IPS DF 6.9 (cell line): Measurements from ENCODE around the gene TEAD1.

Experiments
- DNase-seq: peaks from one replicate; pipeline ENCODE4 v3.0.0-alpha.2; 2013; ENCODE audit warnings: low read depth, low spot score
- H3K27ac ChIP-seq: one replicate; pipeline ENCODE4 v1.5.1; 2013; ENCODE audit warnings: low read length, control low read depth
- H3K27me3 ChIP-seq: 2 replicates; pipeline ENCODE4 v1.6.1; 2013; ENCODE audit warnings: mild to moderate bottlenecking, low read length; ENCODE audit not compliant: control insufficient read depth, insufficient read depth
- H3K36me3 ChIP-seq: 2 replicates; pipeline ENCODE4 v1.6.1; 2013; ENCODE audit warnings: low read length; ENCODE audit not compliant: control insufficient read depth, insufficient read depth
- H3K4me1 ChIP-seq: 2 replicates; pipeline ENCODE4 v1.6.1; 2013; ENCODE audit warnings: low read length; ENCODE audit not compliant: control insufficient read depth, insufficient read depth
- H3K4me3 ChIP-seq: 2 replicates; pipeline ENCODE4 v1.5.1; 2013; ENCODE audit warnings: mild to moderate bottlenecking, low read length
- H3K9me3 ChIP-seq: 2 replicates; pipeline ENCODE4 v1.6.1; 2013; ENCODE audit warnings: low read length, inconsistent platforms; ENCODE audit not compliant: control insufficient read depth, insufficient read depth
- WGBS: extraction: QIAGEN DNeasy Blood & Tissue Kit; methylation state at CpG from one replicate; pipeline ENCODE4 v1.1.7; 2013; ENCODE audit warnings: mixed read lengths, missing lambda C conversion rate; ENCODE audit not compliant: insufficient read length, insufficient coverage; 5-methylcytosine and 5-hydroxymethylcytosine counted together

TEAD1 gene

GRCh38 chr11:12951376-12951775, 277.2 kb downstream of the TEAD1 start:
- H3K27me3 ChIP-seq, result no peaks in the 10 kb centered on the region
- WGBS, result no CpG with 5 or more reads among the region's 1 CpG

GRCh38 chr11:12952094-12952493, 277.9 kb downstream of the TEAD1 start:
- no peak overlapping the region for H3K4me3 ChIP-seq
- H3K9me3 ChIP-seq, result no peaks in the 10 kb centered on the region
- H3K36me3 ChIP-seq, result no peaks in the 10 kb centered on the region
- H3K27ac ChIP-seq, result no peak overlapping the region
- no peak for DNase-seq
- no peaks in the 10 kb centered on the region for H3K4me1 ChIP-seq
- H3K27me3 ChIP-seq, result no peaks in the 10 kb centered on the region

More at GRCh38 chr11:12951376-12951775, 277.2 kb downstream of the TEAD1 start:
- DNase-seq, result no peak
- Histone ChIP-seq H3K9me3 (no peaks in the 10 kb centered on the region), H3K27ac (no peak overlapping the region), H3K36me3 (no peaks in the 10 kb centered on the region), H3K4me1 (no peaks in the 10 kb centered on the region), H3K4me3 (no peak overlapping the region)

DNA sequence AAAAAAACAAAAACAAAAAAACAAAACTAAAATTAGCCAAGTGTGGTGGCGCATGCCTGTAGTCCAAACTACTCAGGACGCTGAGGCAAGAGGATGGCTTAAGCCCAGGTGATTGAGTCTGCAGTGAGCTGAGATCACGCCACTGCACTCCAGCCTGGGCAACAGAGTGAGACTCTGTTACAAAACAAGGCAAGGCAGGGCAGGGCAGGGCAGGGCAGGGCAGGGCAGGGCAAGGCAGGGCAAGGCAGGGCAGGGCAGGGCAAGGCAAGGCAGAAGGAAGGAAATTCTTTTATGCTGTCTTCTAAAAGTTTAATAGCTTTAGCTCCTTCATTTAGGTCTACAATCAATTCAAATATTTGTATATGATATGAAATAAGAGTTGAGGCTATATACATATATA, 284.8 kb downstream of the TEAD1 start:
- DNase-seq, result no peak
- Histone ChIP-seq H3K4me3 (no peak overlapping the region), H3K36me3 (no peaks in the 10 kb centered on the region), H3K27me3 (no peaks in the 10 kb centered on the region), H3K4me1 (0 out of 2 replicates have a peak, but pooled peaks cover 1% of the 10 kb centered on the region), H3K9me3 (no peaks in the 10 kb centered on the region), H3K27ac (no peak overlapping the region)
- no CpG with 5 or more reads among the region's 3 CpGs for WGBS

DNA sequence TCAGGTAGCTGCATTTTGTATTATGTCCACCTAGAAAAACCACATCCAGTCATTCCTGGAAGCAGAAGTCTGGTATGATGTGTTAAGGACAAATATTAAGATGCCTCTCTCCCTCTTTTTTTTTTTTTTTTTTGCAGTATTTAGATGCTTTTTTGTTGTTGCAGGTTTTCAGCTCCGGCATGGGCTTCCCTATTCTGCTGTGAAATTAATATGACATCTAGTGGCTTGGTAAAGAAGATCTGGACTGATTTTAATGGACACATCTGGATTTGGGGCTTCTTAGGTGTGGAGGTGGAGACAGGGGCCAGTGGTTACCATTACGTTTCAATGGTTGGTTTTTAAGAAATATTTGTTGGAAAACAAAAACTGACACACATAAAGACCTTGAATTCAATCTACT, 287.4 kb downstream of the TEAD1 start:
- no CpG with 5 or more reads among the region's 2 CpGs for WGBS
- 0 out of 2 replicates have a peak, but pooled peaks cover 1% of the 10 kb centered on the region for H3K4me1 ChIP-seq
- no peaks in the 10 kb centered on the region for H3K36me3 ChIP-seq
- H3K27ac ChIP-seq, result no peak overlapping the region
- no peak for DNase-seq
- H3K9me3 ChIP-seq, result no peaks in the 10 kb centered on the region
- no peak overlapping the region for H3K4me3 ChIP-seq
- H3K27me3 ChIP-seq, result no peaks in the 10 kb centered on the region

GRCh38 chr11:12962306-12962705, 288.1 kb downstream of the TEAD1 start:
- Histone ChIP-seq H3K36me3 (no peaks in the 10 kb centered on the region), H3K9me3 (no peaks in the 10 kb centered on the region), H3K27me3 (no peaks in the 10 kb centered on the region), H3K27ac (no peak overlapping the region), H3K4me1 (0 out of 2 replicates have a peak, but pooled peaks cover 1% of the 10 kb centered on the region), H3K4me3 (no peak overlapping the region)
- no peak for DNase-seq
- WGBS, result no CpG with 5 or more reads among the region's 10 CpGs

GRCh38 chr11:12963051-12963450, 288.8 kb downstream of the TEAD1 start:
- WGBS, result no CpG with 5 or more reads among the region's 5 CpGs
- Histone ChIP-seq H3K9me3 (no peaks in the 10 kb centered on the region), H3K27ac (no peak overlapping the region), H3K4me3 (no peak overlapping the region), H3K4me1 (0 out of 2 replicates have a peak, but pooled peaks cover 1% of the 10 kb centered on the region), H3K36me3 (no peaks in the 10 kb centered on the region), H3K27me3 (no peaks in the 10 kb centered on the region)
- DNase-seq, result no peak

DNA sequence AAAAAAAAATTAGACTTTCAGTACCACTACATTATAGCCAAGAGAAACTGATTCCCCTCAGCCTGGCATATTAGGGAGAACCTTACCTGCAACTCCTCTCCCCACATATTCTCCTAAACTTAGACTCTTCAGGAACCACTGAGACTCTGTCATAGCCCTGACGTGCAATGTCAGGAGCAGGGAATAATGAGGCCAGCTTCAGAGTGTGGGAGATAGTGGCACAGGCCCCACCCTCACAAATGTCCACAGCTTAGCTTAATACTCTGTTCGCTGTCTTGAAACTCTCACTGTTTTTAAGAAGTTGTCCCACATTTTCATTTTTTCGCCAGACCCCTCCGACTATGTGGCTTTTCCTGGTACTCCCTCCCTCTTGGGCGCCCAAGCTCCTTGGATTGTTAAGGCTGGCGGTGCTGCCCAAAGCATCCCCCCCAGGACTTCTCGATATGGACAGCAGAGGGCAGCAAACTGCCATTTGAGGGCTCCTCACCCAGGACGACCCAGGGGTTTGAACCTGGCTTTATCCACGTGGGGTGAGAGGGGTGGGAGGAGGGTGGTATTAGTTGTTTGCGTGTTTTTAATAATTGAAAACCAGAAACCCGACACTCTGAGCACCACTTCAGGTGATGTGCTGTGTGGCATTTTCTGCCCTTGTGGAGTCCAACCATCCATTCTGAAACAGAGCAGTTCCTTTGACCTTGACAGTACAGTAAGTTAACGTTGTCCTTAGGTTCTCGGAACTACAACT, 289.7 kb downstream of the TEAD1 start:
- Histone ChIP-seq H3K27me3 (no peaks in the 10 kb centered on the region), H3K4me3 (no peak overlapping the region), H3K9me3 (no peaks in the 10 kb centered on the region), H3K4me1 (0 out of 2 replicates have a peak, but pooled peaks cover 1% of the 10 kb centered on the region), H3K27ac (no peak overlapping the region), H3K36me3 (no peaks in the 10 kb centered on the region)
- peak; percentile 63 for DNase-seq
- WGBS, result no CpG with 5 or more reads among the region's 13 CpGs

DNA sequence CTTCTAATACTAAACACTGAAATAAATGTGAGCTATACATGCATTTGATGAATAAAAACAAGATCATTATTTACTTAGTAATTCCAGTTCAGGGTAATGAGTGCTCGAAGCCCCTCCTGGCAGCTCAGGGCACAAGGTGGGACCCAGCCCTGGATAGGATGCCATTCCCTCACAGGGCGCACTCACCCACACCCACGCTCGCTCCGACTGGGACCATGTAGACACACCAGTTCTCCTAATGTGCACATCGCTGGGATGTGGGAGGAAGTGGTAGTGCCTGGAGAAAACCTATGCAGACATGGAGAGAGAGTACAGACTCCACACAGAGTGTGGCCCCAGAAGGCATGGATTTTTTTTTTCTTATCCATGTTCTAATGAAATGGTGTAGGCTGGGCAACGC, 290.4 kb downstream of the TEAD1 start:
- no CpG with 5 or more reads among the region's 7 CpGs for WGBS
- Histone ChIP-seq H3K36me3 (no peaks in the 10 kb centered on the region), H3K4me1 (0 out of 2 replicates have a peak, but pooled peaks cover 1% of the 10 kb centered on the region), H3K27ac (no peak overlapping the region), H3K4me3 (no peak overlapping the region), H3K9me3 (no peaks in the 10 kb centered on the region), H3K27me3 (no peaks in the 10 kb centered on the region)
- no peak for DNase-seq

- Histone ChIP-seq H3K9me3 (no peaks in the 10 kb centered on the region), H3K4me1 (0 out of 2 replicates have a peak, but pooled peaks cover 1% of the 10 kb centered on the region), H3K4me3 (no peak overlapping the region), H3K36me3 (no peaks in the 10 kb centered on the region), H3K27ac (no peak overlapping the region), H3K27me3 (no peaks in the 10 kb centered on the region)
- WGBS, result no CpG with 5 or more reads among the region's 5 CpGs
- DNase-seq, result no peak
These were observed 291.8 kb downstream of the TEAD1 start for GRCh38 chr11:12966002-12966401.

DNA sequence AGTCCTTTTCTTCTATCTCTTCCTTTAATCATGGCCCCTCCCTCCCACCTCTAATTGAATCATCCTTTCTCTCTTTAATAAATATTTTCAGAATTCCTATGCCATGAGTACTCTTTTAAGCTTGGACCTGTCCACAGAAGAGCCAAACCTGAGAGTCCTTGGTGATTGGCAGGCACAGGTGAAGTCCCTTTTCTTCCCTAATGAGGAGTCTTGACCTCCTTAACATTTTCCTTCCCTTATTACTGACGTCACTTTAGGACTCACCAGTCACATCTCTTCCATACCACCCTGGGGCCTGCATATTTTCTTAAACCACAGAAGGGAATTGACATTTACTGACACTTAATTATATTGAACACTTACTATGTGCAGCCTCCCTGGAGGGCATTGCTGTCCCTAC, 293.9 kb downstream of the TEAD1 start:
- no peak for DNase-seq
- WGBS, result no CpG with 5 or more reads among the region's 1 CpG
- Histone ChIP-seq H3K27me3 (no peaks in the 10 kb centered on the region), H3K36me3 (no peaks in the 10 kb centered on the region), H3K27ac (no peak overlapping the region), H3K4me1 (no peaks in the 10 kb centered on the region), H3K9me3 (no peaks in the 10 kb centered on the region), H3K4me3 (no peak overlapping the region)

- no CpG with 5 or more reads among the region's 6 CpGs for WGBS
- Histone ChIP-seq H3K27ac (no peak overlapping the region), H3K36me3 (no peaks in the 10 kb centered on the region), H3K4me1 (no peaks in the 10 kb centered on the region), H3K27me3 (no peaks in the 10 kb centered on the region), H3K9me3 (no peaks in the 10 kb centered on the region), H3K4me3 (no peak overlapping the region)
- DNase-seq, result no peak
These were observed 294.6 kb downstream of the TEAD1 start for GRCh38 chr11:12968826-12969225.
